GM12875 (cell line): ENCODE measurements around the gene ZBTB12.

Experiments
- H3K4me3 ChIP-seq: one replicate; pipeline ENCODE4 v1.5.1; 2011; ENCODE audit warnings: low read depth, low read length, control low read depth
- CTCF ChIP-seq: IDR thresholded peaks from 2 replicates; pipeline ENCODE4 v1.5.1; 2011; ENCODE audit warnings: low read depth, mild to moderate bottlenecking, control low read depth, inconsistent platforms, low read length, moderate library complexity, borderline replicate concordance; ENCODE audit not compliant: insufficient read depth

ZBTB12 gene

GRCh38 chr6:31899882-31900722 lies 1.8 kb downstream of the ZBTB12 start:
- H3K4me3 ChIP-seq = no peak overlapping the region

GRCh38 chr6:31899215-31899614 lies 2.7 kb downstream of the ZBTB12 start:
- no peak overlapping the region for H3K4me3 ChIP-seq

More at GRCh38 chr6:31899882-31900722, 1.8 kb downstream of the ZBTB12 start:
- no peak for TF ChIP-seq CTCF

GRCh38 chr6:31898383-31899011 lies 3.4 kb downstream of the ZBTB12 start:
- peak overlapping the region; percentile 70 for H3K4me3 ChIP-seq
- no peak for TF ChIP-seq CTCF

More at GRCh38 chr6:31899215-31899614, 2.7 kb downstream of the ZBTB12 start:
- no peak for TF ChIP-seq CTCF

GRCh38 chr6:31897612-31898382 lies 4.1 kb downstream of the ZBTB12 start, which contains the start of gene EHMT2:
EHMT2 (minus strand) TSS chr6:31897698; CDS start chr6:31897677, 21 bp downstream.
- peak within 1 kb of the TSS; percentile 70 for H3K4me3 ChIP-seq
- no peak for TF ChIP-seq CTCF

GRCh38 chr6:31896856-31897611 lies 4.9 kb downstream of the ZBTB12 start:
- H3K4me3 ChIP-seq = peak overlapping the region; percentile 70
- no peak for TF ChIP-seq CTCF

GRCh38 chr6:31896493-31896855 lies 5.4 kb downstream of the ZBTB12 start:
- TF ChIP-seq CTCF = no peak
- H3K4me3 ChIP-seq = peak overlapping the region; percentile 70
